ENCODE data around the gene IL5RA.

DNA sequence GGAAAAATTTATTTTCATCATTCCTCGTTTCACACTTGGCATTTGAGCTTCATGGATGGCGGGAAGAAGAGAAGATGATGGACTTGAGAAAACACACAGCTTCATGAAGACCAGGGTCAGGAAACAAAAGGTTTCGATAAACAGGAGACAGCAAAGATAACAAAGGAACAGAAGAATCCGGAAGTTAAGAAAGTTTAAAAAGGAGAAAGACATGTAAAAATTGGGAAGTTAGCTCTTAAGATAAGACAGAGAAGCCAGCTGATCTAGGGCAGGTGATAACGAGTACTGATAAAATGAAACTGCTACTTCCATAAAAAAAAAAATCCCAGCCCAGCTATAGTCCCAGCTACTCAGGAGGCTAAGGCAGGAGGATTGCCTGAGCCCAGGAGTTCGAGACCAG lies 23.9 kb downstream of the IL5RA start:
- no peak for TF ChIP-seq POLR2AphosphoS5 (IDR thresholded peaks at IDR 0.05; ENCODE audit: low read depth, low read length)
- no peak for TF ChIP-seq POLR2A (IDR thresholded peaks at IDR 0.05; ENCODE audit: low read depth, low read length)
